Stimulated activated CD8-positive, alpha-beta memory T cell treated with anti-CD3 and anti-CD28 coated beads, Interleukin-4, amount 100 ng/mL, for 4 hours (primary cell): ENCODE data around the gene KRR1.
A peak's percentile ranks its signal among the peaks of the same experiment; 100 is the strongest.
"Not testable (repeated sequence)": the region's sequence is repeated elsewhere in the genome, so short reads cannot be mapped to it uniquely, and the experiment has no call there.

ENCODE experiments used
- DNase-seq, 2 donors: peaks; one replicate each; pipeline ENCODE4 v3.0.0-alpha.2; 2020; ENCODE audit warnings: low read depth in 2 of 2, low spot score in 1 of 2

KRR1 gene

DNA sequence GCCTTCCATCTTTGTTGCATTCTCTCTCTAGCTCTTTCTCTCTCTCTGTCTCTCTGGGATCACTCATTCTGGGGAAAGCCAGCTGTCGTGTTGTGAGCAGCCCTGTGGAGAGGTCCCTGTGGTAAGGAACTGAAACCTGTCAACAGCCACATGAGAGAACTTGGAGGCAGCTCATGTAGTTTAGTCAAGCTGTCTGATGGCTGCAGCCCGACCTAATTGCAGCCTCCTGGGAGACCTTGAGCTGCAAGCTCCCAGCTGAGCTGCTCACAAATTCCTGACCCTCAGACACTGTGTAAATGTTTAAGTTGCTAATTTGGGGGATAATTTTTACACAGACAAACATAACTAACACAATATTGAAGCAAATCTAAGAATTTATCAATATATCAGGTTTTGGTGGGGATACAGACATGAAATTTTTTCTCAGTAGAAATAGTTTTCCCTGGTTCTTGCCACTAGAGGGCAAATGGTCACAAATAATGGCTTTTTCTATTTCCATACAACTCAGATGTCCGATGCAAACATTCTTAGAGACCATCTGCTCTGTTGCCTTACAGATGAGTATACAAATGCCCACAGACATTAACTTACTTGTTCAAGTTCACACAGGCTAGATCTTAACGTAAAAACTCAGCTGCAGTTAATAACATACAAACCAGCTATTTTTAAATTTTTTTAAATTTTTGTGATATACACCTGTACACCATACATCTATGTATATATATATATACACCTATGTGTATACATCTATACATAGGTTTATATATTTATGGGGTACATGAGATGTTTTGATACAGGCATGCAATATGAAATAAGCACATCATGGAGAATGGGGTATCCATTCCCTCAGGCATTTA lies 15.5 kb upstream of the KRR1 start:
- DNase-seq: no peak

DNA sequence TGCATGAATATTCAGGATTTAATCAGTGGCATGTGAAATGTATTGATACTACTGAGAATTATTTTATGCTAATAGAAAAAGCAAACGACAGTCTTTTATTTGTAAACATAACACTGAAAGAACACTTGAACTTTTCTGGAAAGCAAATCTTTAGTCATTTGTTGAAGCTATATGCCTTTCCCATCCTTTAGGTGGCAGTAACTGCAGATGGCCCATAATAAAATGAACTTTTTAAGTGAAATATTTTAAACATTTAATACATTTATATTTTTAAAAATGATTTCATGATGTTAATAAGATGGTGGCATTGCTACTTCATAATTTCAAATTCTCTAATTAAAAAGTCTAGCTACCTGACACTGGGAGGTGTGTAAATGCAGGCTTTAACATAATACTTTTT lies 13.9 kb upstream of the KRR1 start:
- DNase-seq: no peak

DNA sequence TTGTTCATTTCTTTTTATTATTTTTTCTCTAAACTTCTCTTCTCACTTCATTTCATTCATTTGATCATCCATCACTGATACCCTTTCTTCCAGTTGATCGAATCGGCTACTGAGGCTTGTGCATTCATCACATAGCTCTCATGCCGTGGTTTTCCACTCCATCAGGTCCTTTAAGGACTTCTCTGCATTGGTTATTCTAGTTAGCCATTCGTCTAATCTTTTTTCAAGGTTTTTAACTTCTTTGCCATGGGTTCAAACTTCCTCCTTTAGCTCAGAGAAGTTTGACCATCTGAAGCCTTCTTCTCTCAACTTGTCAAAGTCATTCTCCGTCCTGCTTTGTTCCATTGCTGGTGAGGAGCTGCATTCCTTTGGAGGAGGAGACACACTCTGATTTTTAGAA lies 10.7 kb upstream of the KRR1 start:
- not testable (repeated sequence) for DNase-seq

DNA sequence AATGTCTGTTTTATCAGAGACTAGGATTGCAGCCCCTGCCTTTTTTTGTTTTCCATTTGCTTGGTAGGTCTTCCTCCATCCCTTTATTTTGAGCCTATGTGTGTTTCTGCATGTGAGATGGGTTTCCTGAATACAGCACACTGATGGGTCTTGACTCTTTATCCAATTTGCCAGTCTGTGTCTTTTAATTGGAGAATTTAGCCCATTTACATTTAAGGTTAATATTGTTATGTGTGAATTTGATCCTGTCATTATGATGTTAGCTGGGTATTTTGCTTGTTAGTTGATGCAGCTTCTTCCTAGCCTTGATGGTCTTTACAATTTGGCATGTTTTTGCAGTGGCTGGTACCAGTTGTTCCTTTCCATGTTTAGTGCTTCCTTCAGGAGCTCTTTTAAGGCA lies 9.8 kb upstream of the KRR1 start:
- not testable (repeated sequence) for DNase-seq

DNA sequence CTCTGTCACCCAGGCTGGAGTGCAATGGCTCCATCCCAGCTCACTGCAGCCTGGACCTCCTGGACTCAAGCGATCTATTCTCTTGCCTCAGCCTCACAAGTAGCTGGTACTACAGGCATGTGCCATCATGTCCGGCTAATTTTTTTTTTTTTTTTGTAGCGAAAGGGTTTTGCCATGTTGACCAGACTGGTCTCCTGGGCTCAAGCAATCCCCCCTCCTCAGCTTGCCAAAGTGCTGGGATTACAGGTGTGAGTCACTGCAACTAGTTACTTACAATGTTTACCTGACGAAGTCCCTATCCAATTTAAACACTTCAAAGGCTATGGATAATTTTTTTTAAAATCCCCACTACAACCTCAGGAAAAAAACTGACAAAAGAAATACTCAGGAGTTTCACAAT lies 1.8 kb downstream of the KRR1 start:
- DNase-seq: no peak

DNA sequence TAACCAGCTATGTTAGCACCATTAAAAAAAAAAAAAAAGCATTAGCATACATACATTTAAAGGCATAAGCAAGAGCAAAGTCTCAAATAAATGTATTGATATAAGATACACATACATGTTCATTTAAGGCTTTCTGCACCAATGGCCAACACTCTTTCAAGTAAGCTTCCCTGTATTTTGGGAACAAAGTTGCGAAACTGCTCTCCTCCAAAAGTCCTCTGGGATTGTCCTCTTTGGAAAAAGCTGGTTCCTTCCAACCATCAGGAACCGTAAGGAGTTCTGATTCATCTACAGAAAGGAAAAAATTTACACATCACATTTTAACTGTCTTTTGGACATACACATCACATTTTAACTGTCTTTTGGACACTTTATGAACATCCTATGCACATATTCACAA lies 3.2 kb downstream of the KRR1 start:
- DNase-seq: no peak

DNA sequence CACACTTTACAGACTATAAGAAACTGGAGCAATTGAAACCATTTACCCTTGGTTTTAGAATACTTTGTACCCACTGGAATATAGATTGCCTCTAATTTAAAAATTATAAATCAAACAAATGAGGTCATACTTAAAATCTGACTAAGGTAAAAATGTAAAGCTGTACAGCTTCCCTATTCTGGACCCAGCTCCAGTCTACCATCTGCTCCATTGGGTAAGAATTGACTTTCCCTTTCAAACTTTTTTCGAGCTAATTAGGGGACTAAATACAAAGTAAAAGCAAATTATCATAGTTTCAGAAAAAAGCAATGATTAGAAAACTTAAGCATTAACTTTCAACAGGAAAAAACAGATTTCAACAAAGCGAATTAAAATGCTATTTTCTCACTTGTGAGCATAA lies 4.3 kb downstream of the KRR1 start:
- DNase-seq: no peak

DNA sequence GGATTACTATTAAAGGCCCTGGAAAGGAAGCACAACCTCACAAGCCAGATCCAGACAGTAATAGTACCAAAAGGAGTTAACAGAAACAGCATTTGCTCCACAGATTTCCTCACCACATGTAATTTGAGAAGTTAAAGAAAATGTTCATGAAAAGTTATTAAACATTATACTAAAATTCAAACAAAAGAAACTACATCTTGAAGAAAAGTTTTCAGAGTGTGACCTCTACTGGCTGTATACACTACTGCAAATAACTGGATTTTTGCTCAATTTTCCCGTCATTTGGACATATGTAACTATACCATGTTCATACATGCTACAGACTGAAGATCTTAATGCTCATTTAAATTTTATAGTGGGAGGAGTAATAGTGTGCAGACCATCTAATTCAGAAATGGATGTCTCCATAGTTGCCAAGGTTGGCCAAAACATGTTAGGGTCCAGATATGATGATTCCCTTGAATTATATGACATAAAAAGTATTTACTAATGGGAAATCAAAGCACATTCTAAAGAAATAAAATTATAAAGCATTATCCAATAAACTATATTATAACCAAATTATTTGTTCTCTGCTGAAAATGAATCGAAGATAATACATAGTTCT lies 5.6 kb downstream of the KRR1 start:
- DNase-seq: no peak

DNA sequence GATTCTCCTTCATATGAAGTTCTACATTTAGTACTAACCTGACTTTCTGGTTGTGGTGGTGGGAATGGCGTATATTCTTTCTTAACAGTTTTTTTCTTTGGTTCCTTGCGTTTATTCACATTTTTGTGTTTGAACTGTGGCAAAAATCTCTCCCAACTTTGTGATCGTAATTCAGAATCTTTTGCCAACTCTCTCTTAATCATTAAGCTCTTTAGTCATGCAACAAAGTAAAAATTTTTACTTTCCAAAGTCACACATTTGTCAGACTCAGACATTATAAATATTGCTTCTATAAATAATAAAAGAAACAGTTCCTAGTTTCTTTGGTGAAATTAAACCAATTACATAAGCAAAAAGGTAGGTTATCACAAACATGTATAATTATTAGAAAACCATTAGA lies 7.5 kb downstream of the KRR1 start:
- DNase-seq: no peak

DNA sequence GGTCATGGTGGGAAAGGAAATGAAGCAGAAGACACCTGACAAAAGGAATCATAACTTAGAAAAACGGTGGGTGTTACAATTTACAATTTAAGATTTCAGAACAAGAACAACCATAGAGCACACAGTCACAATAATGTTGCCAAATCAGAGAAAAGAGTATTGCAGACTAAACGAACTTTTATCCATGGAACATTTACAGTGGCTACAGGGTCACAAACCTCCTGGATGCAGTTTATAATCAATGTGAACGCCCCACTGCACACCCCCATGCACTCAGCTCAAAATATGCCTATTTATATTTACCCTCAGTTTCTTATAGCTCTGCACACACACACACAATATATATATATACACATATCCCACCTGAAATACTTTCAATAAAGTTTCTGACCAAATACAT lies 8.0 kb downstream of the KRR1 start:
- DNase-seq: no peak

DNA sequence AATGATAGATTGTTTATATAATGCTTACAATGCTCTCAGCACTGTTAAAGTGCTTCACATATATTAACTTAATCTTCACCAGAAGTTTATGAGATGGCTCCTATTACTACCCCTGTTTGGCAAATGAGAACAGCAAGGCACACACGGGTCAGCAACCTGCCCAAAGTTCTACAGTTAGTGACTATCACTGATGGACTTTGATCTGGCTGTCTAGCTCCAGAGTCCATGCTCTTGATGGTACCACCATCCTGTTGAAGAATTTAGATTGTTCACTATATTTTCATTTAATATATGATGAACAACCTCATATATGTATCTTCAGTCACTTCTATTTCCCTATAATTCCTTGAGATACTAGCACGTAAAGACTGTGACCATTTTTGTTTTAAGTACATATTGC lies 20.2 kb downstream of the KRR1 start:
- DNase-seq: no peak

DNA sequence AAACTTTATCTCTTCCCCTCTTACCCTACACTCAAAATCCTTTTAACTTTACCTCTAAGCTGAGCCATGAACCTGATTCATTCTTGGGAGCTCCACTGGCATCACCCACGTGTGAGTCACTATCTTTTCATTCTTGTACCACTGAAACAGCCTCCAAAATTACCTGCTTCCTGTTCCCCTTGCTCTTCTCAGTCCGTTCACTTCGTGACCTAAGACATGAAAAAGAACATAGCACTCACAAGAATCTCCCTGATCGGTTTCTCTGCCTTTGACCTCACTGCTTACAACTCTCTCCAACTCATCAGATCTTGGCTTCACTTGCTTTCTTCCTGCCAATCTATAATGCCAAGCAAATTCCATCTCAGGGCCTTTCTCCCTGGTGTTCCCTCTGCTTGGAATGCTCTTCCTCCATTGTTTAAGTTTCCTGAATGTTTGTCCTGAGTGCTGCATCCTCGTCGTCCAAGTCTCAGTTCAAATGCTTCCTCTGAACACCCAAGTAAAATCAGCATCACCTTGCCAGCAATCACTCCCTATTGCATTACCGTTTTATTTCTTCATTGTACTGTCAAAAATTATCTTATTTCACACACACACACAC lies 21.7 kb downstream of the KRR1 start:
- no peak for DNase-seq

DNA sequence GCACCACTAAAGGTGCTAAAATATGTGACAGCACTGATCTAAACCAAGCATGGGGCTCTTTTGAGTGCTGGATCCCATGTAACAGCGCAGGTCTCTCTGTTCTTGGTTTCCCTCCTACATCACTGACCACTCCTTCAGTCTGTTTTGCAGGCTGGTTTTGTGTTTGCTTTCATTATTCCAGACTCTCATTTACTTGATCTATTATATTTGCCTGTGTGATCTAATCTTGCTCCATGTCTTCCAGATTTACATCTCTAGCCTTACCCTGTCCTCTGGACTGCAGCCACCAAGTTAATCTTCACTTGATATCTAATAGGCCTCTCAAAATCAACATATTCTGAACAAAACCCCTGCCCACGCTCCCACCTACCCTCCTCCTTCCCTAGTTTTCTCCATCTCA lies 22.2 kb downstream of the KRR1 start:
- no peak for DNase-seq

DNA sequence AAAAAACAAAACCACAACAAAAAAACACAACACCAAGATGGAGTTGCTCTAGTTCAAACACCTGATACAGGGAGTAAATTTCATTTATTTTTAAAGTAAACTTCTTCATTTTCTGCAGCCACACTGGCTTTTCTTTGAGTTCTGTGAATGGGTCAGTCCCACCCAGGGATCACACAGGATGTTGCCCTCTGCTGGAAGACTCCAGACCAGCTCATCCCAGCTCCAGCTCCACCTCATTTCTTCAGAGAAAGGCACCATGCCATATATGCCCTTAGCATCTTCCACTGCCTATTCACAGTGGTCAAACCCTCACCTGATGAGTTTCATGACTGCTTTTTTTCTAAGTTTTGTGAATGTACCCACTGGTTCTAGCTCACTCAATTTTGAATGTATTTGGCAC lies 22.9 kb downstream of the KRR1 start:
- no peak for DNase-seq

DNA sequence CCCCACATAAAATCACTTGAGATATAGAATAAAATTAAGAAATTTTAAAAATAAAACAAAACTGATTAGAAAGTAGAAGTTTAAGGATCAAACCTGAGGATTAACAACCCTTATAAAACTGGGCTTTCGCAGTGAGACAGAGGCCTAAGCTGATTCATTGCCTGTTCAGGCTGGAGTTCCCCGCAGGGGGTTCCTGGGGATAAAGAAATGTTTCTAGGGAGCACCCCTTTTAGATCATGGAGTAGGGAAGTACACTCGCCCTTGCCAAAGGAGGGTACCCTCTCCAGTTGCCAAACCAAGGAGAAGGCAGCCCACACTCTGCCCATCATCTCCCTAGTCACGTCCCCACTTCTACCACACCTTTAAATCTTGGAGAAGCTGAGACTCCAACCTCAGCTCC lies 24.1 kb downstream of the KRR1 start:
- DNase-seq: no peak

DNA sequence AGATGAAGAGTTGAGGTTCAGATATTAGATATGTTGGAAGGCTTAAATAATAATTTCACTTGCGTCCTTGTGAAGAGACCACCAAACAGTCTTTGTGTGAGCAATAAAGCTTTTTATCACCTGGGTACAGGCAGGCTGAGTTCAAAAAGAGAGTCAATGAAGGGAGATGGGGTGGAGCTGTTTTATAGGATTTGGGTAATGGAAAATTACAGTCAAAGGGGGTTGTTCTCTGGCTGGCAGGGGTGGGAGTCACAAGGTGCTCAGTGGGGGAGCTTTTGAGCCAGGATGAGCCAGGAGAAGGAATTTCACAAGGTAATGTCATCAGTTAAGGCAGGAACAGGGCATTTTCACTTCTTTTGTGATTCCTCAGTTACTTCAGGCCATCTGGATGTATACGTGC lies 27.0 kb downstream of the KRR1 start:
- not testable (repeated sequence) for DNase-seq

DNA sequence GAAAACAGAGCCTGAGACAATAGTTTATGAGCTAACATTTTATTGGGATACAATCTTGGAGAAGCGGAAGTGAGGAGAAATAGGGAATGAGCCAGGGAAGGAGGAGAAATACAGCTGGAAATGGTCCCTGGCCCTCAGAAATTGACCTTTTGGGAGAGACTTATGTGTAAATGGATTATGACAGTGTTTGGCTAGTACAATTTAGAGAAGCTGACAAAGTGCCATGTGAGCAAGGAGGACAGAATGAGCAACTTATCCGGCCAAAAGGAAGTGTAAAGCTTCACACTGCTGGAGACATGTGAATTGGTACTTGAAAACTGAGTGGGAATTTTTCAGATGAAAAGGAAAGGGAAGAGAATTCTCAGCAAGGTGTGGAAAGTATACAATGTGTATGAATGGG lies 28.0 kb downstream of the KRR1 start:
- DNase-seq: no peak

DNA sequence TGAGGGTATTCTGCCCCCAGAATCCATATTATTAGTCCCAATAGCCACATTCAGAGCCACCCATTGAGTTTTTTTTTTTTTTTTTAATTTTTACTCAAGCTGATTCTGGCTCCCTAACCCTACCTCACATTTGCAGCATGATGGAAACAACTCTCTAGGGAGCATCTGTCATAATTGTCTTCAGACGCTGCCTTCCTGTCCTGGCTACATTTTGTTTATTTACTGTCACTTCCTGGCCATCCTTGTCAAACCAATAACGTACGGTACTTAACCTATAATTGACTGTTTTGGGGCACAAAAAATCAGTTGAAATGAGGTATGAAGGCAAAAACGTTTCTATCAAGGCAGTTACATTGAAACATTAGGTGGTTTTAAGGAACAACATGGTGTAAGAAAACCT lies 28.8 kb downstream of the KRR1 start:
- DNase-seq: no peak

DNA sequence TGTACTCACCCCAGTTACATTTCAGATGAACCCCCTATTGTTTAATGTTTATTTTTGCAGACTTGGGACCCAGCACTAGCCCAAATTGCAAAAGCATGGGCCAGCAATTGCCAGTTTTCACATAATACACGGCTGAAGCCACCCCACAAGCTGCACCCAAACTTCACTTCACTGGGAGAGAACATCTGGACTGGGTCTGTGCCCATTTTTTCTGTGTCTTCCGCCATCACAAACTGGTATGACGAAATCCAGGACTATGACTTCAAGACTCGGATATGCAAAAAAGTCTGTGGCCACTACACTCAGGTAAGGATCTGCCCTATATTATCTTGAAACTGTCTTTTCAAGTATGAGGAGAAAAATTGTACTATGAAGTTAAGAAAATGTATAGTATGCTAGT lies 29.6 kb downstream of the KRR1 start:
- no peak for DNase-seq

DNA sequence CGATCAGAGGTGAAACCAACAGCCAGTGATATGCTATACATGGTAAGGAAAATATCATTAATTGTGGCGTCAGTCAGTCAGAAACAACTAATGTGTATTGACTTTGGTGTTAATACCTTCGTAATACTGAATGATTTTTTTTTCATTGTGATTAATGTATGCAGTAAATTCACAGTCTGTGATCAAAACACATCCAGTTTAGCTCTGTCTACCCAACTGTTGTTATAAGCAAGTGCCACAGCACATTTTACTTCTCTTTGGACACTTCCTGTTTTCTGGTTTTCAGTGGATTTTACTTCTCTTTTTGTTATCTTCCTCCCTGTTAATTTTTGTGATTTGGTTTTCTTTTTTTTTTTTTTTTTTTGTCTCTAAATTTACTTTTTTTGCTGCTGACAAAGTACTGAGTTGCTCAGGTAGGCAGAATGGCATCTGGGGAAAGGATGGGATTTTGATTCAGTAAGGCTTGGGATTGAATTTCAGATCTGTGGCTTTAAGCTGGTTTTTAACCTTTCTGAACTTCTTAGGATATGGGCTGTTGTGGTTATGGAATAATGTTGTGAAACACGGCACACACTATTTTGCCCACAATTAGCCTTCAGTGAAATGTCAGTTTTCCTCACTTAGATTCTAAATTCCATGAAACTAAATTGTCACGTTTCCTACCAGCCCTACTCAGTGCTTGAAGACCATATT lies 30.2 kb downstream of the KRR1 start:
- no peak for DNase-seq

DNA sequence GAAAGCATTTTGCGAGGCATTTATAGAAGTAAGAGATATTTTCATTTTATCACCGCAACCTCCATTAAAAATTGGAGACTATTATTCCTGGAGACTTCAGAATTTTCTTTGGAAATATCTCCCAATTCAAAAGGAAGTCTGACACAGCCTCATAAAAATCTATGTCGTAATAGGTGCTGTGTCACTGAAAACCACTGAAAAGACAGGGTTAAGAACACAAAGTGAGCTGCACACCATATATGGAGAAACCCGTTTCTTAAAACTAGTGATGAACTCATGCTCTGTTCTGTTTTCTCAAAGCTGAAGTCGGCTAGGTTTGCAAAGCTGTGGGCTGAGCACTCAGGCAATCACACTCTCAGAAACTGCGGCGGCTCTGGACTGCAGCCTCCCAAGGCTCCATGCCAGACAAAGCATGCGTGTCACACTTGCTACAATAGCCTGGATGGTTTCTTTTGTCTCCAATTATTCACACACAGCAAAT lies 30.9 kb downstream of the KRR1 start, which contains the start of gene GLIPR1:
TSS of gene GLIPR1 (plus strand) at position 287 of the 481 bp plus-strand sequence. CDS start at position 413, 126 bp downstream.
- peak; percentile 38 to 39 for DNase-seq
